GM23248 (cell line): ENCODE data around the gene RABL6.

ENCODE experiments used
- EZH2 ChIP-seq: fragments of 200-600 bp; sonication (generic); IDR thresholded peaks from 2 replicates; pipeline ENCODE4 v1.6.1; 2018; ENCODE audit warnings: antibody characterized with exemption, mild to moderate bottlenecking; ENCODE audit not compliant: insufficient read depth, poor library complexity, severe bottlenecking
- EZH2phosphoT487 ChIP-seq: fragments of 200-600 bp; sonication (generic); IDR thresholded peaks from 2 replicates; pipeline ENCODE4 v1.6.1; 2018; ENCODE audit warnings: antibody characterized with exemption, moderate library complexity, mild to moderate bottlenecking, low read depth; ENCODE audit not compliant: insufficient read depth

GRCh38 chr9:136858452-136858843 is 50.7 kb downstream of the RABL6 start:
- TF ChIP-seq EZH2phosphoT487 (no peak), EZH2 (no peak)
